Measurements from ENCODE around the gene IGSF3.
"Not testable (repeated sequence)": the region's sequence is repeated elsewhere in the genome, so short reads cannot be mapped to it uniquely, and the experiment has no call there.

IGSF3 gene

GRCh38 chr1:116630057-116630456 lies 37.5 kb downstream of the IGSF3 start:
- not testable (repeated sequence) for DNase-seq (ENCODE audit: low read depth); H3K4me3 ChIP-seq (ENCODE audit: low read depth, low read length)
- peak; percentile 29 for TF ChIP-seq CTCF (IDR thresholded peaks at IDR 0.05; ENCODE audit: low read depth, low read length)

GRCh38 chr1:116629441-116629840 lies 38.1 kb downstream of the IGSF3 start:
- not testable (repeated sequence) for DNase-seq (ENCODE audit: low read depth); H3K4me3 ChIP-seq (ENCODE audit: low read depth, low read length)

GRCh38 chr1:116628448-116628847 lies 39.1 kb downstream of the IGSF3 start:
- DNase-seq (ENCODE audit: low read depth): no peak
- no peak for TF ChIP-seq MYC (IDR thresholded peaks at IDR 0.05; ENCODE audit: low read depth, low read length)
- TF ChIP-seq CTCF (IDR thresholded peaks at IDR 0.05; ENCODE audit: low read depth, low read length): no peak
- TF ChIP-seq, protein P1, sequence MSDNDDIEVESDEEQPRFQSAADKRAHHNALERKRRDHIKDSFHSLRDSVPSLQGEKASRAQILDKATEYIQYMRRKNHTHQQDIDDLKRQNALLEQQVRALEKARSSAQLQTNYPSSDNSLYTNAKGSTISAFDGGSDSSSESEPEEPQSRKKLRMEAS (IDR thresholded peaks at IDR 0.05; ENCODE audit: low read depth, low read length): no peak
- TF ChIP-seq POLR2A (IDR thresholded peaks at IDR 0.05; ENCODE audit: extremely low read depth, insufficient read length): no peak
- H3K4me3 ChIP-seq (ENCODE audit: low read depth, low read length): no peak overlapping the region

DNA sequence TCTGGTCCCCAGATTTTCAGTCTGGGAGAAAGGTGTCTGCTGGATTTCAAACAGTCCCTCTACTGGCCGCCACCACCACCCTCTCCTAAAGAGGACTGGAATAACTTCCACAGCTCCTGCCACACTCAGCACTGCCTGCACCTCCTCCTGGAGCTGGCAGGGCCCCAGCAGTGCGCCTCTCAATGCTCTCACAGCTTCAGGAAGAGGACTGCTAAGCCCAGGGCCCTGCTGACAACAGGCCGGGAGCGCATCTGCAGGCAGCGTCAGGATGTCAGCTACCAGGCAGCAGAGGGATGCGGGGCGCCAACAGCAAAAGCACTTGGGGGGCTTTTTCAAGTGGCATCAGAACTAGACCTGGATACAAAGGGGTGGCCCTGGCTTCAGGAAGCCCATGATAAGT lies 40.2 kb downstream of the IGSF3 start:
- H3K4me3 ChIP-seq (ENCODE audit: low read depth, low read length); DNase-seq (ENCODE audit: low read depth): not testable (repeated sequence)

DNA sequence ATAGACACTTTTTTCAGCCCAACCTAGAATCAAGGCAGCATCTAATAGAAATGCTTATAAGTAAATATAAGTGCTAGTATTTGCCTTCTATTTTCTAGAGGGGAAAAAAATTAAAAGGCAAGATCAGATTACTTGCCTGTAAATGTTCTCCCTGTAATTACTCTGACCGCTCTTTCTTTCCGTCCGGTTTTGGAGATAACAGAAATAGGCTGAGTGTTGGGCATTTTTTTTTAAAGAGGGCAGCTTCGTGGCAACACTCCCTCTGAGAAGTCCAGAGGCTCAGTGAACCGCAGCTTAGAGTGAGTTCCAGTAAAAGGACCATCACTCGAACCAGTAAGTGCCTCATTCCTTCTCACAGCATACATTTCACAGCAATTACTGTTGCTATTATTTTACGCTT lies 40.6 kb downstream of the IGSF3 start:
- not testable (repeated sequence) for DNase-seq (ENCODE audit: low read depth); H3K4me3 ChIP-seq (ENCODE audit: low read depth, low read length)

DNA sequence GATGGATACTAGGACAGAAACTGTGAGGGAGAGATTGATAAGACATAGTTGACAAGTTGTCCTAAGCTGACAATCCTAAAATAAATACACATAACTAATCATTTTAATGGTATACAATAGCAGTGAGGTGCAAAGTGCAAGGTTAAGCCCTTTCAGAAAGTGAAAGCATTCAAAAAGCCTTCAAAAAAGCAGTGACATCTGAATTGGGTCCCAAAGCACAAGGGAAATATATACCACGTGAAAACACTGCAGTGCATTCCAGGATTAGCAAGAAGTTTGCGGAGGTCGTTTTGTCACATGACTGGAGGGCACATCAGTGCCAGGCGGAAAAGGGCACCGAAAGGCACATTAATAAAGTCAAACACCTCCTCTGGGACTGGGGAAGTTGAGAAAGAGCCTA lies 42.4 kb downstream of the IGSF3 start:
- DNase-seq (ENCODE audit: low read depth); H3K4me3 ChIP-seq (ENCODE audit: low read depth, low read length): not testable (repeated sequence)

DNA sequence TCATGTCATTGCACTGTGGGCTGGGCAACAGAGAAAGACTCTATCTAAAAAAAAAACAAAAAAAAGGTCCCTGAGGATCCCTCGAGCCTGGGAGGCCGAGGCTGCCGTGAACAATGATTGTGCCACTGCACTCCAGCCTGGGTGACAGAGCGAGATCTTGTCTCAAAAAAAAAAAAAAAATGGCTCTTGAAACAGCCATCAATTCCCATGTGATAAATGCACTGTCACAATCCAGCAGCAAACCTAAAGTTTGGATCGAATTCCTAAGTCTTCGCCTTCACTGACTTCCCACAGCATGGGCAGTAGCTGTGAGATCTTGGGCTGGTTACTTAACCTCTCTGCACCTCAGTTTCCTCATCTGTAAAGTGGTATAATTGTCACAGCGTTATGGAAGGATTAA lies 43.5 kb downstream of the IGSF3 start:
- no peak for DNase-seq (ENCODE audit: low read depth)
- TF ChIP-seq, protein P1 (IDR thresholded peaks at IDR 0.05; ENCODE audit: low read depth, low read length): no peak
- TF ChIP-seq MYC (IDR thresholded peaks at IDR 0.05; ENCODE audit: low read depth, low read length) (no peak), CTCF (IDR thresholded peaks at IDR 0.05; ENCODE audit: low read depth, low read length) (no peak), POLR2A (IDR thresholded peaks at IDR 0.05; ENCODE audit: extremely low read depth, insufficient read length) (no peak)
- H3K4me3 ChIP-seq (ENCODE audit: low read depth, low read length): no peak overlapping the region

GRCh38 chr1:116622496-116622895 lies 45.0 kb downstream of the IGSF3 start:
- H3K4me3 ChIP-seq (ENCODE audit: low read depth, low read length); DNase-seq (ENCODE audit: low read depth): not testable (repeated sequence)

DNA sequence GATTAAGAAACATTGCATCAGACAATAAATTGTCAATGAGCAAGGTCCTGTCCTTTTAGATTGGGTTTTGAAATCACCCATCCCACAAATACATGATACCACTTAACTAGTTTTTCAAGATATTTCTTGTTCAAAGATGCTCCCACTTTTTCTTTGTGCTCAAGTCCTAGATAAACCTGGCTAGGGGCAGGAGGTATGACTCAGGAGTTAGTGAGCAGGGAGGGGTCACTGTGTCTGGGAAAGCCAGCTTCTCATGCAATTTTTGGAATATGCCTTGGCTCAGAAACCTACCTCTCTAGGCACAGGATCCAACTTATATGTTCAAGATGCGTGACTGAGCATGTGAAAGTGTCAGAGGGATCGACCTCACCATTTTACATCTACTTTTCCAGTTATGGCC lies 45.8 kb downstream of the IGSF3 start:
- H3K4me3 ChIP-seq (ENCODE audit: low read depth, low read length); DNase-seq (ENCODE audit: low read depth): not testable (repeated sequence)

GRCh38 chr1:116620392-116620791 lies 47.1 kb downstream of the IGSF3 start:
- not testable (repeated sequence) for H3K4me3 ChIP-seq (ENCODE audit: low read depth, low read length); DNase-seq (ENCODE audit: low read depth)

DNA sequence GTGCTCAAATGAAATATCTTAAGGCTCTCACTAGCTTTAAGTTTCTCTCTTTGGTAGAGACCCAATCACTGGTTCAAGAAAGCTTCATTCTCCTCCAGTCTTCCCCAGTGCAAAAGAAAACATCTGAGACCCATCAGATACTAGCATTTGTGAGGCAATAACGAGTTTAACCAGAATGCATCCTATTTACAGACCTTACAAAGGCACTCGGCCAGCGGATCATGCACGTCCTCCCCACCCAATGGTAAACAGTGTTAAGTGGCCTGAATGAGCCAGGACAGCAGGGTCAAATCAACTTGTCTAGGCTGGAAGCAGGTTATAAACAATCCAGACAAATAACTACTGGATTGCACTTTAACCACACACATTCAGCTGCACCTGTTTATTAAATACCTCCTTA lies 48.4 kb downstream of the IGSF3 start:
- not testable (repeated sequence) for DNase-seq (ENCODE audit: low read depth); H3K4me3 ChIP-seq (ENCODE audit: low read depth, low read length)

DNA sequence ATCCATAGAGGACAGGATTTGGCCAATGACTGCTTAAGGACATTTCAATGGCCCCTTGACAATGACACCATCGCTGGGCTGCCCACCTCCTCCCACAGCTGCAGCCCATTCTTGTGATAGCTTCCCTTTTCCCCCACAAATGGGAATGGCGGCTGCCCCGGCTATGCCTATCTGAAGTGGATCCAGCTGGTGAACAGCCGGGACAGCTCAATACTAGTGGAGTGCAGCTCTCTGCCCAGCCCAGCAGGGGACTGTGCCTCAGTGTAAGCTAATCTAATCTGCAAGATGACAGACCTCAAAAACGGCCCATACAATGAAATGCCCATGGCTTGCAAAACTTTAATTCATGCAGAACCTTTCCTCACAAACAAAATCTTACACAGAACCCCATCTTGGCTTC lies 49.7 kb downstream of the IGSF3 start:
- not testable (repeated sequence) for DNase-seq (ENCODE audit: low read depth); H3K4me3 ChIP-seq (ENCODE audit: low read depth, low read length)

DNA sequence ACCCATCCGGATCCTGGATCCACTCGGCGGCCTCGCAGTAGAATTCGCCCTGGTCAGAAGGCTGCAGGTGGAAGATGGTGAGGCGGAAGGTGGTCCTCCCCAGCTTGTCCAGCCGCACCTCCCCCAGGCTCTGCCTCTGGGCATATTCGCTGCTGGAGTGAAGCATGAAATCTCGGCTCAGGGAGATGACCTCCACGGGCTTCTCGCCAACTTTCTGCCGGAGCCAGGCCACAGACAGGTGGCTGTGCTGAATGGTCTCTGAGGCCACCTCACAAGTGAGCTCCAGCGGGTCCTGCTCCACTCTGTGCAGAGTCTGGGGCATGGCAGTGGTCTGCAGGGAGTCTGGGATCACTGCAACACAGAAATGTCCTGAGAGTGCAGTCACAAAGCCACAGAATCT lies 53.7 kb downstream of the IGSF3 start:
- not testable (repeated sequence) for H3K4me3 ChIP-seq (ENCODE audit: low read depth, low read length); DNase-seq (ENCODE audit: low read depth)

DNA sequence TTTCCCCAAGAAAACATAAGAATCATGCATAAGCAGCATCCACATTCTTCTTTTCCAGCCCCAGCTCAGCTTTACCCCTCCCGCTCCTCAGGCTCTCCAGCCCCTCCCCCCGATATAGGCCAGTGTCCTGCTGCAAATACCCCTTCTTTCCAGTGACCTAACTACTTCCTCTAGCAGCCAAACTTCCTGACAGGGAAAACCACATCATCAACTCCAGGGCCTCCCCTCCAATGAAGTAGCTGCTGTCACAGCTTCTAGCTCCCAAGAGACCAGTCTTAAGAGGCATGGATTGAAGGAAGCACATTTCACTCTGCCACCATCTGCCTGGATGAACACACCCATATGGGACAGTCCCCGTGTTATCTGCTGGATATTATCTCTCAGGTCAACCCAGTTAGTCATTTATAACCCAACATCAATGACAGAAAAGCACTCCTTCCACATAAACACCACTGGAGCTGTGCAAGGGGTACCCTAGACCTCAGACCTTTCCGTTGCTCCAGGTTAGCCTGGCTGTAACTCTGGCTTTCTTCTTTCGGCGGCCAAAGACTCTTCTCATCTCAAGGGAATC lies 57.6 kb downstream of the IGSF3 start:
- H3K4me3 ChIP-seq (ENCODE audit: low read depth, low read length): not testable (repeated sequence)
- peak; percentile 27 for DNase-seq (ENCODE audit: low read depth)

DNA sequence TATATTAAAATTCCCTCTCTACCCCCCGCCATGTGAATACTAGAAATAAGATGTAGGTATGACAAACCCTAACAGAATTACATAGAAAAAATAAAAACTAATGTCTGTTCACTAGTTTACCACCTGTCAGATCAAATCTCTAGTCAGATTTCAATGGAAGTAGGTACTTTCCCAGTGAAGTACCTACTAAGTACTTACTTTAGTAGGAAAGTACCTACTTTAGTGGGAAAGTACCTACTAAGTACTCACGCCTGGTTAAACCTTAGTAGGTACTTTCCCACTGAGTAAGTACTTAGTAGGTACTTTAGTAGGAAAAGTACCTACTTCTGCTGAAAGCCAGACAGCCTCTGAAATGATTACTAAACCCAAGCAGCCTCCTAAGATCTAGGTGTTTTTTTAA lies 58.7 kb downstream of the IGSF3 start:
- H3K4me3 ChIP-seq (ENCODE audit: low read depth, low read length); DNase-seq (ENCODE audit: low read depth): not testable (repeated sequence)
